Measurements from ENCODE around the gene NRG2.

The NRG2 gene

DNA sequence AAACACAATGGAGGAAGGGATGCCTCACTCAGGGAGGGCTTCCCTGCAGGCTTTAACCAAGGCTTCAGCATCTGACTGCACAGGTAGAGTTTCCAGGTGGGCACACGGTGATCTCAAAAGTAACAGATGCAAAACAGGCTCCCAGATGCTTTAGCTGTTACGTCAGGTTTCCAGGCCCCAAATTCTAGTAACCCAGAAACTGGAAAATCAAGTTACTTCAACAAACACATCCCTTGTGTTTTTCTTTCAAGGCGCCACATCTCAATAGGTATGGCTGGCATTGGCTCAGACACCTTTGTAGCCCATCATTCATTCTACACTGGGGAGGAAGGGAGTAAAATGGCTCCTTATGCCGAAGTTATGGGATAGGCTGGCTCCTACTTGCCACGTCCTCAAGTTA lies 27.4 kb downstream of the NRG2 start:
- no peaks in the 10 kb centered on the region for H3K79me2 ChIP-seq (ENCODE audit: control insufficient read depth, low read length)
- H3F3A ChIP-seq (ENCODE audit: control insufficient read depth, insufficient read depth) = no peaks in the 10 kb centered on the region
- H3K27me3 ChIP-seq (ENCODE audit: control insufficient read depth, low read length) = peaks cover 35% of the 10 kb centered on the region
- TF ChIP-seq, protein P1, sequence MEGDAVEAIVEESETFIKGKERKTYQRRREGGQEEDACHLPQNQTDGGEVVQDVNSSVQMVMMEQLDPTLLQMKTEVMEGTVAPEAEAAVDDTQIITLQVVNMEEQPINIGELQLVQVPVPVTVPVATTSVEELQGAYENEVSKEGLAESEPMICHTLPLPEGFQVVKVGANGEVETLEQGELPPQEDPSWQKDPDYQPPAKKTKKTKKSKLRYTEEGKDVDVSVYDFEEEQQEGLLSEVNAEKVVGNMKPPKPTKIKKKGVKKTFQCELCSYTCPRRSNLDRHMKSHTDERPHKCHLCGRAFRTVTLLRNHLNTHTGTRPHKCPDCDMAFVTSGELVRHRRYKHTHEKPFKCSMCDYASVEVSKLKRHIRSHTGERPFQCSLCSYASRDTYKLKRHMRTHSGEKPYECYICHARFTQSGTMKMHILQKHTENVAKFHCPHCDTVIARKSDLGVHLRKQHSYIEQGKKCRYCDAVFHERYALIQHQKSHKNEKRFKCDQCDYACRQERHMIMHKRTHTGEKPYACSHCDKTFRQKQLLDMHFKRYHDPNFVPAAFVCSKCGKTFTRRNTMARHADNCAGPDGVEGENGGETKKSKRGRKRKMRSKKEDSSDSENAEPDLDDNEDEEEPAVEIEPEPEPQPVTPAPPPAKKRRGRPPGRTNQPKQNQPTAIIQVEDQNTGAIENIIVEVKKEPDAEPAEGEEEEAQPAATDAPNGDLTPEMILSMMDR (IDR thresholded peaks at IDR 0.05; ENCODE audit: low read depth, low read length, poor library complexity, severe bottlenecking) = no peak
- no peak for TF ChIP-seq EZH2phosphoT487 (IDR thresholded peaks at IDR 0.05; ENCODE audit: borderline replicate concordance, low read length)
- no peak overlapping the region for H3K27ac ChIP-seq (ENCODE audit: low read depth, low read length)
- no peaks in the 10 kb centered on the region for H3K4me1 ChIP-seq (ENCODE audit: control insufficient read depth, low read length)
- H3K9me2 ChIP-seq (replicated peaks; ENCODE audit: control insufficient read depth, low read length) = no peaks in the 10 kb centered on the region
- H3K9me3 ChIP-seq (ENCODE audit: control insufficient read depth, insufficient read depth, low read length) = no peaks in the 10 kb centered on the region
- no peak overlapping the region for H3K4me2 ChIP-seq (ENCODE audit: low read length)
- H4K20me1 ChIP-seq (ENCODE audit: control insufficient read depth, insufficient read depth, low read depth, low read length) = no peaks in the 10 kb centered on the region
- H3K36me3 ChIP-seq (ENCODE audit: control insufficient read depth, low read length) = no peaks in the 10 kb centered on the region
- no peak overlapping the region for H3K4me3 ChIP-seq (ENCODE audit: low read length)

DNA sequence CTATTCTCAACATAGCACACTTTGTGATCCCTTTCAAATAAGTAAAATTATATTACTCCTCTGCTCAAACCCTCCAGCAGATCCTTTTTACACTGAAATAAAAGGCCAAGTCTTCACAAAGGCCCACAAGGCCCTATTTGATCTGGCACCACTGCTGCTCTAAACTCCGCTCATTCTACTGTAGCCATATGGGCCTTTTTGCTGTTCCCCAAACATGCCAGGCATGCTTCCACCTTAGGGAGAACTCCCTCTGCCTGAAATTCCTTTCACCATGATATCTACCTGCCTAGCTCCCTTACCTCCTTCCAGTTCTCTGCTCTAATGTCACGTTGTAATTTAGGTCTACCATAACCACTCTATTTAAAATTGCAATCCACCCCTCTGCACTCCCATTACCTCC lies 28.3 kb downstream of the NRG2 start:
- no peaks in the 10 kb centered on the region for H4K20me1 ChIP-seq (ENCODE audit: control insufficient read depth, insufficient read depth, low read depth, low read length)
- peaks cover 26% of the 10 kb centered on the region for H3K27me3 ChIP-seq (ENCODE audit: control insufficient read depth, low read length)
- H3F3A ChIP-seq (ENCODE audit: control insufficient read depth, insufficient read depth) = no peaks in the 10 kb centered on the region
- H3K36me3 ChIP-seq (ENCODE audit: control insufficient read depth, low read length) = no peaks in the 10 kb centered on the region
- H3K27ac ChIP-seq (ENCODE audit: low read depth, low read length) = no peak overlapping the region
- no peak overlapping the region for H3K4me2 ChIP-seq (ENCODE audit: low read length)
- no peaks in the 10 kb centered on the region for H3K79me2 ChIP-seq (ENCODE audit: control insufficient read depth, low read length)
- H3K9me2 ChIP-seq (replicated peaks; ENCODE audit: control insufficient read depth, low read length) = no peaks in the 10 kb centered on the region
- H3K9me3 ChIP-seq (ENCODE audit: control insufficient read depth, insufficient read depth, low read length) = no peaks in the 10 kb centered on the region
- H3K4me3 ChIP-seq (ENCODE audit: low read length) = no peak overlapping the region
- H3K4me1 ChIP-seq (ENCODE audit: control insufficient read depth, low read length) = no peaks in the 10 kb centered on the region
- TF ChIP-seq, protein P1 (IDR thresholded peaks at IDR 0.05; ENCODE audit: low read depth, low read length, poor library complexity, severe bottlenecking) = no peak
- TF ChIP-seq EZH2phosphoT487 (IDR thresholded peaks at IDR 0.05; ENCODE audit: borderline replicate concordance, low read length) = no peak

GRCh38 chr5:140013536-140013935 lies 29.6 kb downstream of the NRG2 start:
- H3K27me3 ChIP-seq (ENCODE audit: control insufficient read depth, low read length) = peaks cover 21% of the 10 kb centered on the region
- H4K20me1 ChIP-seq (ENCODE audit: control insufficient read depth, insufficient read depth, low read depth, low read length) = no peaks in the 10 kb centered on the region
- no peaks in the 10 kb centered on the region for H3K9me3 ChIP-seq (ENCODE audit: control insufficient read depth, insufficient read depth, low read length)
- H3K79me2 ChIP-seq (ENCODE audit: control insufficient read depth, low read length) = no peaks in the 10 kb centered on the region
- no peak for TF ChIP-seq EZH2phosphoT487 (IDR thresholded peaks at IDR 0.05; ENCODE audit: borderline replicate concordance, low read length)
- TF ChIP-seq, protein P1 (IDR thresholded peaks at IDR 0.05; ENCODE audit: low read depth, low read length, poor library complexity, severe bottlenecking) = no peak
- H3F3A ChIP-seq (ENCODE audit: control insufficient read depth, insufficient read depth) = no peaks in the 10 kb centered on the region
- no peaks in the 10 kb centered on the region for H3K9me2 ChIP-seq (replicated peaks; ENCODE audit: control insufficient read depth, low read length)
- no peak overlapping the region for H3K4me3 ChIP-seq (ENCODE audit: low read length)
- H3K4me2 ChIP-seq (ENCODE audit: low read length) = no peak overlapping the region
- H3K36me3 ChIP-seq (ENCODE audit: control insufficient read depth, low read length) = no peaks in the 10 kb centered on the region
- H3K27ac ChIP-seq (ENCODE audit: low read depth, low read length) = no peak overlapping the region
- H3K4me1 ChIP-seq (ENCODE audit: control insufficient read depth, low read length) = no peaks in the 10 kb centered on the region

DNA sequence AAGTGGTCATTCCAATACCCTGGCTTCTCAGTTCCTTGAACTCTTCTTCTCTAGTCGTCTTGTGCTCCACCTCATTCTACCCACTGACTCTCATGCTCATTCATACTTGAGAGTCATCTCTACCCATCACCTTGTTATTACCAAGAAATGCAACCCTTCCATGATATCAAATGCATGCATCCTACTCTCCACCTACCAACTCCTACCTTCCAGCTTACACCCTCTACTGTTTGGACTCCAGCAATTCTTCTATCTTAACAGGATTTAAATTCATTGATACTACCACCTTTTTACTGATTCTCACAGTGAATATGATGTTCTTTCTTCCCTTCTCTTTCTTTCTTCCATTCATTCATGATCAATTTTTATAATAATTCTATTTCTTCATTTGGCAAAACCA lies 30.7 kb downstream of the NRG2 start:
- Histone ChIP-seq H3K9me2 (replicated peaks; ENCODE audit: control insufficient read depth, low read length) (no peaks in the 10 kb centered on the region), H3K79me2 (ENCODE audit: control insufficient read depth, low read length) (no peaks in the 10 kb centered on the region), H3K27ac (ENCODE audit: low read depth, low read length) (no peak overlapping the region), H3K4me2 (ENCODE audit: low read length) (no peak overlapping the region), H4K20me1 (ENCODE audit: control insufficient read depth, insufficient read depth, low read depth, low read length) (no peaks in the 10 kb centered on the region), H3K36me3 (ENCODE audit: control insufficient read depth, low read length) (no peaks in the 10 kb centered on the region), H3K4me1 (ENCODE audit: control insufficient read depth, low read length) (no peaks in the 10 kb centered on the region), H3K4me3 (ENCODE audit: low read length) (no peak overlapping the region), H3K9me3 (ENCODE audit: control insufficient read depth, insufficient read depth, low read length) (no peaks in the 10 kb centered on the region), H3F3A (ENCODE audit: control insufficient read depth, insufficient read depth) (no peaks in the 10 kb centered on the region), H3K27me3 (ENCODE audit: control insufficient read depth, low read length) (peaks cover 21% of the 10 kb centered on the region)
- TF ChIP-seq EZH2phosphoT487 (IDR thresholded peaks at IDR 0.05; ENCODE audit: borderline replicate concordance, low read length) = no peak
- TF ChIP-seq, protein P1 (IDR thresholded peaks at IDR 0.05; ENCODE audit: low read depth, low read length, poor library complexity, severe bottlenecking) = no peak
